HG02588 (cell line): ENCODE measurements around the gene PAM16.
A peak's percentile ranks its signal among the peaks of the same experiment; 100 is the strongest.

ENCODE experiments used
- ATAC-seq: cut with Tn5 transposase; IDR thresholded peaks from one replicate; pipeline ENCODE4 v1.9.1; 2021; ENCODE audit warnings: mild to moderate bottlenecking, moderate library complexity; ENCODE audit not compliant: unreplicated experiment

Gene PAM16

GRCh38 chr16:4372001-4372577 lies 21.0 kb upstream of the PAM16 start:
- no peak for ATAC-seq

- ATAC-seq = no peak
Observed at GRCh38 chr16:4371357-4372000, 20.4 kb upstream of the PAM16 start, which contains the start of gene VASN. VASN (plus strand) TSS chr16:4371848; CDS start chr16:4380878, 9,030 bp downstream.

GRCh38 chr16:4370570-4371356 lies 19.6 kb upstream of the PAM16 start:
- ATAC-seq = no peak

- no peak for ATAC-seq
Observed at GRCh38 chr16:4370151-4370550, 19.0 kb upstream of the PAM16 start.

GRCh38 chr16:4369007-4369733 lies 18.0 kb upstream of the PAM16 start:
- no peak for ATAC-seq

GRCh38 chr16:4367393-4367856 lies 16.3 kb upstream of the PAM16 start:
- ATAC-seq = no peak

- ATAC-seq = no peak
Observed at GRCh38 chr16:4366016-4366415, 14.9 kb upstream of the PAM16 start.

GRCh38 chr16:4365615-4366014 lies 14.5 kb upstream of the PAM16 start:
- no peak for ATAC-seq

GRCh38 chr16:4365014-4365406 lies 13.9 kb upstream of the PAM16 start:
- ATAC-seq = peak; percentile 54

GRCh38 chr16:4364196-4365013 lies 13.3 kb upstream of the PAM16 start:
- ATAC-seq = no peak

GRCh38 chr16:4362476-4363135 lies 11.5 kb upstream of the PAM16 start:
- ATAC-seq = no peak

- no peak for ATAC-seq
Observed at GRCh38 chr16:4361944-4362311, 10.8 kb upstream of the PAM16 start.

GRCh38 chr16:4361033-4361943 lies 10.2 kb upstream of the PAM16 start:
- ATAC-seq = no peak

GRCh38 chr16:4360538-4361021 lies 9.5 kb upstream of the PAM16 start:
- ATAC-seq = no peak

GRCh38 chr16:4359914-4360313 lies 8.8 kb upstream of the PAM16 start:
- ATAC-seq = no peak

GRCh38 chr16:4358831-4359561 lies 7.9 kb upstream of the PAM16 start:
- ATAC-seq = no peak

- ATAC-seq = no peak
Observed at GRCh38 chr16:4358236-4358635, 7.1 kb upstream of the PAM16 start.

GRCh38 chr16:4356820-4357219 lies 5.7 kb upstream of the PAM16 start:
- no peak for ATAC-seq
